ENCODE measurements around the gene MAP1A. TPM values are rescaled to one million over a fixed set of nuclear protein-coding genes. Genes with fewer than 3 reads are reported as not detected.

Gene MAP1A
- total RNA-seq, 1 experiment from 2014 or later, result 1.9 TPM

DNA sequence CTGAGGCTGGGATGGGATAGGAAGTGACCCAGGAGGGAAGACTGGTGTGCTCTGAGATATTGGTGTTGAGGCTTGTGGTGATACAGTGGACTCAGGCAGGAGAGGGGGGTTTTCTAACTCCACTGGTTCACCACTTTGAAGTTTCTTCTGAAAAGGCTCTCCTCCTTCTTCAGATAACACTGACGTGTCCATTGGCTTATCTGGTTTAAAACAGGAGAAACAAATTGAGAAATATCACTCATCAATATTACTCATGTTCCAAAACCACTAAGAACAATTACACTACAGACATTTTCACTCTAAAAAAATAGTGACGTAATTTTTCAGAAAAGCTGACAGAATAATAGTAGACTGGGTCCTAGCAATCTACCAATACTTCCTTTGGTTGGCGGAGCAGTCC, 47.5 kb upstream of the MAP1A start:
- ATAC-seq, result no peak

More for the DNA sequence above, 47.5 kb upstream of the MAP1A start:
- no peak overlapping the region for H3K4me3 ChIP-seq (replicated peaks in 1 of 2; ENCODE audit: low read depth in 1 of 2, low read length in 2 of 2)
- H3K4me2 ChIP-seq (ENCODE audit: low read length), result no peak overlapping the region
- no peak for DNase-seq (ENCODE audit: low read depth, low spot score)
- TF ChIP-seq, protein P1, sequence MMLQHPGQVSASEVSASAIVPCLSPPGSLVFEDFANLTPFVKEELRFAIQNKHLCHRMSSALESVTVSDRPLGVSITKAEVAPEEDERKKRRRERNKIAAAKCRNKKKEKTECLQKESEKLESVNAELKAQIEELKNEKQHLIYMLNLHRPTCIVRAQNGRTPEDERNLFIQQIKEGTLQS (IDR thresholded peaks at IDR 0.05), result no peak
- TF ChIP-seq EZH2 (IDR thresholded peaks at IDR 0.05) (no peak), MAX (IDR thresholded peaks at IDR 0.05) (no peak), EGR1 (IDR thresholded peaks at IDR 0.05; ENCODE audit: low read depth) (no peak), SP1 (IDR thresholded peaks at IDR 0.05; ENCODE audit: low read depth) (no peak), REST (IDR thresholded peaks at IDR 0.05; ENCODE audit: low read depth) (no peak), CBX3 (IDR thresholded peaks at IDR 0.05; ENCODE audit: low read depth) (no peak), EZH2phosphoT487 (IDR thresholded peaks at IDR 0.05; ENCODE audit: borderline replicate concordance) (no peak), SIN3A (IDR thresholded peaks at IDR 0.05; ENCODE audit: low read depth) (no peak), YY1 (IDR thresholded peaks at IDR 0.05; ENCODE audit: extremely low read depth, insufficient replicate concordance, low read depth, low read length) (no peak), SRF (IDR thresholded peaks at IDR 0.05; ENCODE audit: low read depth) (no peak), POLR2A (IDR thresholded peaks at IDR 0.05; ENCODE audit: borderline replicate concordance, extremely low read depth, insufficient read depth, insufficient read length) (no peak), ELF1 (IDR thresholded peaks at IDR 0.05; ENCODE audit: borderline replicate concordance, low read depth) (no peak)
- TF ChIP-seq, protein P2, sequence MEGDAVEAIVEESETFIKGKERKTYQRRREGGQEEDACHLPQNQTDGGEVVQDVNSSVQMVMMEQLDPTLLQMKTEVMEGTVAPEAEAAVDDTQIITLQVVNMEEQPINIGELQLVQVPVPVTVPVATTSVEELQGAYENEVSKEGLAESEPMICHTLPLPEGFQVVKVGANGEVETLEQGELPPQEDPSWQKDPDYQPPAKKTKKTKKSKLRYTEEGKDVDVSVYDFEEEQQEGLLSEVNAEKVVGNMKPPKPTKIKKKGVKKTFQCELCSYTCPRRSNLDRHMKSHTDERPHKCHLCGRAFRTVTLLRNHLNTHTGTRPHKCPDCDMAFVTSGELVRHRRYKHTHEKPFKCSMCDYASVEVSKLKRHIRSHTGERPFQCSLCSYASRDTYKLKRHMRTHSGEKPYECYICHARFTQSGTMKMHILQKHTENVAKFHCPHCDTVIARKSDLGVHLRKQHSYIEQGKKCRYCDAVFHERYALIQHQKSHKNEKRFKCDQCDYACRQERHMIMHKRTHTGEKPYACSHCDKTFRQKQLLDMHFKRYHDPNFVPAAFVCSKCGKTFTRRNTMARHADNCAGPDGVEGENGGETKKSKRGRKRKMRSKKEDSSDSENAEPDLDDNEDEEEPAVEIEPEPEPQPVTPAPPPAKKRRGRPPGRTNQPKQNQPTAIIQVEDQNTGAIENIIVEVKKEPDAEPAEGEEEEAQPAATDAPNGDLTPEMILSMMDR (IDR thresholded peaks at IDR 0.05 in 2 of 3, conservative IDR thresholded peaks at IDR 0.05 in 1 of 3; ENCODE audit: borderline replicate concordance in 1 of 3, insufficient read depth in 1 of 3, low read depth in 2 of 3, low read length in 2 of 3), result no peak
- TF ChIP-seq, protein P3, sequence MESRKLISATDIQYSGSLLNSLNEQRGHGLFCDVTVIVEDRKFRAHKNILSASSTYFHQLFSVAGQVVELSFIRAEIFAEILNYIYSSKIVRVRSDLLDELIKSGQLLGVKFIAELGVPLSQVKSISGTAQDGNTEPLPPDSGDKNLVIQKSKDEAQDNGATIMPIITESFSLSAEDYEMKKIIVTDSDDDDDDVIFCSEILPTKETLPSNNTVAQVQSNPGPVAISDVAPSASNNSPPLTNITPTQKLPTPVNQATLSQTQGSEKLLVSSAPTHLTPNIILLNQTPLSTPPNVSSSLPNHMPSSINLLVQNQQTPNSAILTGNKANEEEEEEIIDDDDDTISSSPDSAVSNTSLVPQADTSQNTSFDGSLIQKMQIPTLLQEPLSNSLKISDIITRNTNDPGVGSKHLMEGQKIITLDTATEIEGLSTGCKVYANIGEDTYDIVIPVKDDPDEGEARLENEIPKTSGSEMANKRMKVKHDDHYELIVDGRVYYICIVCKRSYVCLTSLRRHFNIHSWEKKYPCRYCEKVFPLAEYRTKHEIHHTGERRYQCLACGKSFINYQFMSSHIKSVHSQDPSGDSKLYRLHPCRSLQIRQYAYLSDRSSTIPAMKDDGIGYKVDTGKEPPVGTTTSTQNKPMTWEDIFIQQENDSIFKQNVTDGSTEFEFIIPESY (IDR thresholded peaks at IDR 0.05; ENCODE audit: extremely low read depth, insufficient replicate concordance, low read length), result no peak
- POLR2A ChIA-PET, result no interaction called here
- H3K9me3 ChIP-seq (ENCODE audit: control insufficient read depth in 1 of 2, insufficient read depth in 1 of 2, low read depth in 1 of 2, low read length in 2 of 2), result no peaks in the 10 kb centered on the region
- H2AFZ ChIP-seq (ENCODE audit: low read depth, low read length, poor library complexity, severe bottlenecking), result no peak overlapping the region
- H3K79me2 ChIP-seq (ENCODE audit: insufficient read depth, low read length), result no peaks in the 10 kb centered on the region
- H3K27me3 ChIP-seq (ENCODE audit: insufficient read depth, low read length), result no peaks in the 10 kb centered on the region
- RAD21 ChIA-PET (ENCODE audit: low non-redundant PET in 1 of 2, low total read pairs in 2 of 2, uncharacterized antibody in 2 of 2, unreplicated experiment in 2 of 2), result no interaction called here
- peaks cover 21 to 36% of the 10 kb centered on the region in 2 experiments for H3K36me3 ChIP-seq (ENCODE audit: control insufficient read depth in 1 of 2, insufficient read depth in 2 of 2, low read length in 2 of 2)
- no peak overlapping the region for H3K27ac ChIP-seq (ENCODE audit: low read depth, low read length)
- H3K9me2 ChIP-seq (ENCODE audit: insufficient read depth), result no peaks in the 10 kb centered on the region
- H4K20me1 ChIP-seq (ENCODE audit: insufficient read depth), result no peaks in the 10 kb centered on the region
- CTCF ChIA-PET, result no interaction called here
- BruUV-seq (replicated peaks), result no TSS peak
- no peak overlapping the region for H3K9ac ChIP-seq (ENCODE audit: low read length)
- intact Hi-C loops (cut with micrococcal nuclease), result no loop called here
- H3K4me1 ChIP-seq (ENCODE audit: control insufficient read depth in 1 of 2, insufficient read depth in 2 of 2, low read length in 2 of 2), result no peaks in the 10 kb centered on the region
